Right atrium auricular region (tissue), 2 donors: Measurements from ENCODE around the gene ACSL4. TPM values are rescaled to one million over a fixed set of nuclear protein-coding genes. Genes with fewer than 3 reads are reported as not detected.
"Not testable (repeated sequence)": the region's sequence is repeated elsewhere in the genome, so short reads cannot be mapped to it uniquely, and the experiment has no call there.

ENCODE experiments used
- DNase-seq: peaks from one replicate; pipeline ENCODE4 v3.0.0-alpha.2; 2019; ENCODE audit warnings: low spot score
- H3K27ac ChIP-seq, 2 donors: fragments of 200-600 bp; sonication (generic); 1 replicate in 1 of 2; 2 replicates in 1 of 2; pipeline ENCODE4 v1.5.1; 2016 to 2019
- H3K27me3 ChIP-seq, 2 donors: fragments of 200-600 bp; sonication (generic); one replicate each; pipeline versions ENCODE4 v1.5.1 to v1.6.0; 2017 to 2019
- H3K36me3 ChIP-seq: fragments of 200-600 bp; sonication (generic); one replicate; pipeline ENCODE4 v1.5.1; 2016
- H3K4me1 ChIP-seq, 2 donors: fragments of 200-600 bp; sonication (generic); one replicate each; pipeline versions ENCODE4 v1.5.1 to v1.6.0; 2017 to 2019
- H3K4me3 ChIP-seq, 2 donors: fragments of 200-600 bp; sonication (generic); 1 replicate in 1 of 2; 2 replicates in 1 of 2; pipeline ENCODE4 v1.5.1; 2017 to 2019; ENCODE audit warnings: mild to moderate bottlenecking in 1 of 2, moderate library complexity in 1 of 2
- H3K9me3 ChIP-seq, 2 donors: fragments of 200-600 bp; sonication (generic); one replicate each; pipeline ENCODE4 v1.5.1; 2019
- CTCF ChIP-seq, 2 donors: fragments of 200-600 bp; sonication (generic); IDR thresholded peaks; one replicate each; pipeline ENCODE4 v1.5.1; 2019; ENCODE audit warnings: antibody characterized with exemption in 2 of 2
- total RNA-seq, 2 donors: library from RNA; depleted of rRNA; stranded (reverse); fragments of >200 nt; gene quantifications; one replicate each; pipeline ENCODE4 v1.1.0, GENCODE V29; 2016

ACSL4 gene
- total RNA-seq, 2 donors from 2014 or later, result 40.5 to 45.5 TPM

GRCh38 chrX:109658391-109658790 is 74.7 kb downstream of the ACSL4 start:
- peaks cover 19% of the 10 kb centered on the region for H3K36me3 ChIP-seq
- H3K4me1 ChIP-seq, result no peaks in the 10 kb centered on the region
- TF ChIP-seq CTCF (IDR thresholded peaks at IDR 0.05), result no peak
- no peak overlapping the region for H3K27ac ChIP-seq
- no peak for DNase-seq
- H3K9me3 ChIP-seq, result no peaks in the 10 kb centered on the region
- H3K27me3 ChIP-seq, result no peaks in the 10 kb centered on the region
- H3K4me3 ChIP-seq, result no peak overlapping the region

GRCh38 chrX:109657364-109657763 is 75.7 kb downstream of the ACSL4 start:
- H3K27me3 ChIP-seq, H3K4me3 ChIP-seq, H3K4me1 ChIP-seq, H3K27ac ChIP-seq, DNase-seq, H3K9me3 ChIP-seq: not testable (repeated sequence)
- H3K36me3 ChIP-seq, result peaks cover 12% of the 10 kb centered on the region

DNA sequence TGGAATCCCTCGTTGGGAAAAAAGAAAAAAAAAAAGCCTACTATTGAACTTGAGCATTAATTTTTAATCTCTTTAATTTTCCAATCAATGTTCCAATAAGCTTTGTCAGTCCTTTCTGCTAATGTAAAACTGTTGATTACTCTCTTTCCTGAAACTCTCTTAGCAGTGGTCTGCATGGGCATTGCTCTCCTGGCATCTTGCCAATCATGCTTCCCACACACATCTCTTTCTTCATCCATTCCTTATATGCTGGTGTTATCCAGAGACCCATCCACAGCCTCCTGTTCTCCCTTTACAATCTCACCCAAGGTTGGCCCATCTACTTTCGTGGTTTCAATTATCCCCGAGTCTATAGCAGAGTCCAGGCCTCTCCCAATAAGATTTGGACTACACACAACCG is 76.3 kb downstream of the ACSL4 start:
- Histone ChIP-seq H3K27ac (no peak overlapping the region), H3K9me3 (no peaks in the 10 kb centered on the region), H3K27me3 (no peaks in the 10 kb centered on the region), H3K4me3 (no peak overlapping the region), H3K36me3 (peaks cover 6% of the 10 kb centered on the region), H3K4me1 (no peaks in the 10 kb centered on the region)
- no peak for DNase-seq
- TF ChIP-seq CTCF (IDR thresholded peaks at IDR 0.05), result no peak

GRCh38 chrX:109655502-109656201 is 77.4 kb downstream of the ACSL4 start:
- TF ChIP-seq CTCF (IDR thresholded peaks at IDR 0.05), result no peak

DNA sequence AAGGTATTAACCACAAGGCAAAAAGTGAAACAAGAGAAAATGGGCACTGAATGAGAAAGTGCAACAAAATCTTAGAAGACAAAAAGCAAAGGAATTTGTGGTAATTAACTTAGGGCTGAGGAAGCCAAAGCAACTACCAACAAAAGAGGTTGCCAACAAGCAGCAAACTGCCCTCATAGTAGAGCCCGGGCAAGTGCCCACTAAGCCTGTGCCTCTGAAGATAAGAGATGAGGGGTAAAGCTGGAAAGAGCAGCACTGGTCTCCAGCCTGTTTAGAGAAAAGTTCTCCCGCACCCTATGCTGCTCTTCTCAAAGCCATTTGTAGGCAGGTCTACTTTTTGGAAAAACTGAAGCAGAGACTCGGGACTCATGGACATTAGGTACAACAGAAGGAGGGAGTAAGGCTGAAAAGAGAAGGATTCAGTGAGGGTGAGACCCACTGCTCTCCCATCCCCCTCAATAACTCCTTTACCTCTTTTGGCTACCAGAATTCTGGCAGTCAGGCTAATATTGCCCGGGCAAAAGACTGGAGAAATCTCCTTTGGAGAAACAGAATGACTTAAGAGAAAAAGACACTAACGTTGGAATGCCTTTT is 78.4 kb downstream of the ACSL4 start:
- TF ChIP-seq CTCF (IDR thresholded peaks at IDR 0.05), result no peak
- Histone ChIP-seq H3K4me3 (no peak overlapping the region), H3K27ac (no peak overlapping the region), H3K27me3 (no peaks in the 10 kb centered on the region), H3K9me3 (no peaks in the 10 kb centered on the region), H3K36me3 (peaks cover 5% of the 10 kb centered on the region), H3K4me1 (no peaks in the 10 kb centered on the region)
- DNase-seq, result no peak

More at GRCh38 chrX:109655502-109656201, 77.4 kb downstream of the ACSL4 start:
- H3K36me3 ChIP-seq, result peaks cover 5% of the 10 kb centered on the region
- no peaks in the 10 kb centered on the region for H3K4me1 ChIP-seq
- H3K4me3 ChIP-seq, result no peak overlapping the region
- no peaks in the 10 kb centered on the region for H3K27me3 ChIP-seq
- no peak for DNase-seq
- H3K27ac ChIP-seq, result no peak overlapping the region
- H3K9me3 ChIP-seq, result no peaks in the 10 kb centered on the region

DNA sequence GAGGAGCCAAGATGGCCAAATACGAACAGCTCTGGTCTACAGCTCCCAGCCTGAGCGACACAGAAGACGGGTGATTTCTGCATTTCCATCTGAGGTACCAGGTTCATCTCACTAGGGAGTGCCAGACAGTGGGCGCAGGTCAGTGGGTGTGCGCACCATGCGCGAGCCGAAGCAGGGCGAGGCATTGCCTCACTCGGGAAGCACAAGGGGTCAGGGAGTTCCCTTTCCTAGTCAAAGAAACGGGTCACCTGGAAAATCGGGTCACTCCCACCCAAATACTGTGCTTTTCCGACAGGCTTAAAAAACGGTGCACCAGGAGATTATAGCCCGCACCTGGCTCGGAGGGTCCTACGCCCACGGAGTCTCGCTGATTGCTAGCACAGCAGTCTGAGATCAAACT is 88.4 kb downstream of the ACSL4 start:
- not testable (repeated sequence) for H3K4me3 ChIP-seq, H3K27ac ChIP-seq, H3K27me3 ChIP-seq, DNase-seq, H3K36me3 ChIP-seq, H3K9me3 ChIP-seq, H3K4me1 ChIP-seq

DNA sequence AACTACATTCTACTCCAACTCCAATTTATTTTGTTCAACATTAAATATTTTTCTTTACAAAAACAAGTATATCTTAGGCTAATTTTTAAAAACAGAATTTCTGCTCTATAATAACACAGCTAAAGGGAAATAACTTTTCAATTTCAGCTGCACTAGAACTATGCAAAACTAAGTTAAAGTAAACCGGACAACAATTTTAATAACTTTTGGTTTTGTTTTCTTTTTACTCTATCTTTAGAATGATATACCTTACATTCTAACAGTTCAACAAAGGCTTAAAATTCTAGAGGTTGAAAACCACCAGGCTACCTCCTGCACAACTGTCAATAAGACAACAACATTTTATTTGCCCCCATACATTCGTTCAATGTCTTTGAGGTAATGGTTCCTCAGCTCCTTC is 89.4 kb downstream of the ACSL4 start:
- DNase-seq, result no peak
- Histone ChIP-seq H3K4me1 (no peaks in the 10 kb centered on the region), H3K27me3 (no peaks in the 10 kb centered on the region), H3K36me3 (no peaks in the 10 kb centered on the region), H3K4me3 (no peak overlapping the region), H3K9me3 (no peaks in the 10 kb centered on the region), H3K27ac (no peak overlapping the region)
- TF ChIP-seq CTCF (IDR thresholded peaks at IDR 0.05), result no peak
